ENCODE data around the gene NELL2.

DNA sequence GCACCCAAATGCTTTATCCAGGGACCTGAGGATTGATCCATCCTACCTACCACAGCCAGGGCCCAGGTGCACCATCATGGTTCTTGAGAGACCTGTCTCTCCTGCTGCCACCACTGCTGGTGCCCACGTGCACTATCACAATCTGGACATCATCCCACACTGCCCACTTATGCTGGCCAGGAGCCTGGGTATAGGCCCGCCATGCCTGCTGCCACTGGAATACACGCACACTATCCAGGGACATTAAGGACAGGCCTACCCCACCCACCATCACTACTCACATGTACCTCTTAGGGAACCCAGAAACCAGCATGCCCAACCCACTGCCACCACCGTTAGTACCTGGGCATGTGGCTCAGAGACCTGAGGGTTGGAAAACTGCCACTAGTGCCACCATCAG lies 207.7 kb downstream of the NELL2 start:
- TF ChIP-seq TAF1 (IDR thresholded peaks at IDR 0.05; ENCODE audit: low read depth) (no peak), EP300 (IDR thresholded peaks at IDR 0.05; ENCODE audit: borderline replicate concordance) (no peak), TEAD4 (IDR thresholded peaks at IDR 0.05) (no peak), YY1 (IDR thresholded peaks at IDR 0.05; ENCODE audit: low read depth) (no peak), CEBPB (IDR thresholded peaks at IDR 0.05) (no peak)
- TF ChIP-seq, protein P1, sequence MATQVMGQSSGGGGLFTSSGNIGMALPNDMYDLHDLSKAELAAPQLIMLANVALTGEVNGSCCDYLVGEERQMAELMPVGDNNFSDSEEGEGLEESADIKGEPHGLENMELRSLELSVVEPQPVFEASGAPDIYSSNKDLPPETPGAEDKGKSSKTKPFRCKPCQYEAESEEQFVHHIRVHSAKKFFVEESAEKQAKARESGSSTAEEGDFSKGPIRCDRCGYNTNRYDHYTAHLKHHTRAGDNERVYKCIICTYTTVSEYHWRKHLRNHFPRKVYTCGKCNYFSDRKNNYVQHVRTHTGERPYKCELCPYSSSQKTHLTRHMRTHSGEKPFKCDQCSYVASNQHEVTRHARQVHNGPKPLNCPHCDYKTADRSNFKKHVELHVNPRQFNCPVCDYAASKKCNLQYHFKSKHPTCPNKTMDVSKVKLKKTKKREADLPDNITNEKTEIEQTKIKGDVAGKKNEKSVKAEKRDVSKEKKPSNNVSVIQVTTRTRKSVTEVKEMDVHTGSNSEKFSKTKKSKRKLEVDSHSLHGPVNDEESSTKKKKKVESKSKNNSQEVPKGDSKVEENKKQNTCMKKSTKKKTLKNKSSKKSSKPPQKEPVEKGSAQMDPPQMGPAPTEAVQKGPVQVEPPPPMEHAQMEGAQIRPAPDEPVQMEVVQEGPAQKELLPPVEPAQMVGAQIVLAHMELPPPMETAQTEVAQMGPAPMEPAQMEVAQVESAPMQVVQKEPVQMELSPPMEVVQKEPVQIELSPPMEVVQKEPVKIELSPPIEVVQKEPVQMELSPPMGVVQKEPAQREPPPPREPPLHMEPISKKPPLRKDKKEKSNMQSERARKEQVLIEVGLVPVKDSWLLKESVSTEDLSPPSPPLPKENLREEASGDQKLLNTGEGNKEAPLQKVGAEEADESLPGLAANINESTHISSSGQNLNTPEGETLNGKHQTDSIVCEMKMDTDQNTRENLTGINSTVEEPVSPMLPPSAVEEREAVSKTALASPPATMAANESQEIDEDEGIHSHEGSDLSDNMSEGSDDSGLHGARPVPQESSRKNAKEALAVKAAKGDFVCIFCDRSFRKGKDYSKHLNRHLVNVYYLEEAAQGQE (IDR thresholded peaks at IDR 0.05; ENCODE audit: low read depth), result no peak
- TF ChIP-seq, protein P2, sequence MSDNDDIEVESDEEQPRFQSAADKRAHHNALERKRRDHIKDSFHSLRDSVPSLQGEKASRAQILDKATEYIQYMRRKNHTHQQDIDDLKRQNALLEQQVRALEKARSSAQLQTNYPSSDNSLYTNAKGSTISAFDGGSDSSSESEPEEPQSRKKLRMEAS (IDR thresholded peaks at IDR 0.05), result no peak

All from Ishikawa (cell line).